ENCODE measurements around the gene KY.

Gene KY

DNA sequence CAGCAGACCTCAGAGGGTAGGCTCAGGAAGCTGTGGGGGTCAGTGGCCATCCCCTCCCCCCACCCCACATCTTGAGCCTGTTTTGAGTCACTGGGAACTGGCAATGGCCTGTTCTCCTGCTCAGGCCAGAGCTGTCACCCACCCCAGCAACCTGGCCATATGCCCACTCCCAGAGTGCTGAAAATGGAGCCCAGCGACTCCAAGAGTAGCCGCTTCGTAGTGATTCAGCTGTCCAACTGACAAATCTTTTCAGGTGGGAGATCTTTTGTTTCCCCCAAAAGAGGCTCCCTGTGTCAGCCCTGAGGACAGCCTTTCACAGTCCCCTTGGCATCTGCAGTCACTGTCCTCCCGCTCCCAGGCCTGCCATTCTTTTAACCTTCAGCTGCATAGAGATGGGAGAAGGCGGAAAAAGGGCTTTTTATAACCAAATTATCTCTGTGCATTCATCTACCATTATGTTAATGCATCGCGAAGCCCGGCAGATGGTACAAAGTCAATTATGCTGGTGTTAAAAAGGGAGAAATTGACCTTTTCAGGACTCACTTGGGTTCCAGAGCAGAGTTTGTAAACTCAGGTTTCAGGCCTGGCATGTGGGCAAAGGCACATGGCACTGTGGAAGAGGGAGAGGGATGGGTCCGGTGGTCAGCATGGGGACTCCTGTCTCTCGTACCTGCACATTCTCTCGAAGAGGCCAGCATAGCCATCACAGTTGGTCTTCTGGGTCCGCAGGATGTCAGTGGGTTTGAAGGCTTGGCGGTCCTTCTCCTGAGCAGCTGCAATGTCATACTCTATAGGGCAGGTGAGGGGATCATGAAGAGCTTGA, 32.1 kb downstream of the KY start:
- no peak for DNase-seq

DNA sequence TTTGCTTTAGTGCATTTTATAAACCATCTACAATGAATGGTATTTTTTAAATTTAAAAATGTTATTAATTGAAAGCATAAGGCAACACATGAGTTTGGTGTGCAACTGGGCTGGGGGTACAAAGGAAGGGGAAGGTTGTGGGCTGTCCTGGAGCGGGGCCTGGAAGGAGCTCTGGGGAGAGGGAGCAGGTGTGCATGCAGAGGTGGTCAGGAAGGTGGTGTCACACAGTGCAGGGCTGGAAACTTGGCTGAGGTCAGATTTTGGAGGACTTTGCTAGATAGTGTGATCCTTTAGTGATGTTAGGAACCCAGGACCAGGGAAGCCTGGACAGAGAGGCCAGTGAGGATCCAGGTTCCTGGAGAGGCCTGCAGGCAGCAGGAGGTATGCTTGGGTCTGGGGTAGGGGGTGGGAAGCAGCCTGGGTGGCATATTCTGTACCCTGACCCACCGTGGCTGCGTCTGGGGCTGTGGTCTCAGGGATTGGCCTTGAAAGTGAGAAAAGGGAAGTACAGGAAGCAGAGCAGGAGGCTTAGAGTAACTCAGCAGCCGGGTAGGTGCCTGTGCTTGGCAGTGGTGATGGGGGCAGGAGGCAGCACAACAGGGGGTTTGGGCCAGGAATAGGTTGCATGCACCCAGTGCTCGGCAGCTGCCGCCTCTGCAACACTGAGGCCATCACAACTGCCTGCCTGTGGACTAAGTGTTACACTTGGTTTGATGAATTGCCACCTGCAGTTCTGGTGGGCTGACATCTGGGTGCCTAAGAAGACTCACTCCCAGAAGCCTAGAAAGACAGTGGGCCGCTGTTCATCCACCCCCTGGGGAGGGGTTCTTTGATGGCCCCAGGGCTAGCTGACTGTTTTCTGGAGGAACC, 33.0 kb downstream of the KY start:
- no peak for DNase-seq

DNA sequence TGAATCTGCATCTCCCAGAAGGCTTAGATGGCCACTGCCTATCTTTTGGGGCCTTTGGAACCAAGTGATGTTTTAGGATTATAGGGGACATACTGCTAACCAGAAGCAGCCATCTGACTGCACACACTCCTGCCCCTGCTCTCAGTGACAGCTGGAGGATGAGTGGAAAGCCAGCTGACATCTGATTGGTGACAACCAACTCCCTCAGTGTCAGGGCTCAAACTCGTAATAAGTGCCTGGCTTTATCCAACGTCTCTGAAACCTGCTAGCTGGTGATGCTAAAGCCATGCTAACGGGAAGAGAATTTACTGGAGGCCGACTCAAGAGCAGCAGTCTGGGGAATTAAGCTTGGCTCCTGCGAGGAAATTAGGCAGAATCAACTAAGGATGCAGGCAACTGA, 35.1 kb downstream of the KY start:
- peak; percentile 9 for DNase-seq

- DNase-seq: no peak
Observed at GRCh38 chr3:134614955-134615354, 35.9 kb downstream of the KY start.

- no peak for DNase-seq
Observed at GRCh38 chr3:134613006-134613520, 37.8 kb downstream of the KY start.

DNA sequence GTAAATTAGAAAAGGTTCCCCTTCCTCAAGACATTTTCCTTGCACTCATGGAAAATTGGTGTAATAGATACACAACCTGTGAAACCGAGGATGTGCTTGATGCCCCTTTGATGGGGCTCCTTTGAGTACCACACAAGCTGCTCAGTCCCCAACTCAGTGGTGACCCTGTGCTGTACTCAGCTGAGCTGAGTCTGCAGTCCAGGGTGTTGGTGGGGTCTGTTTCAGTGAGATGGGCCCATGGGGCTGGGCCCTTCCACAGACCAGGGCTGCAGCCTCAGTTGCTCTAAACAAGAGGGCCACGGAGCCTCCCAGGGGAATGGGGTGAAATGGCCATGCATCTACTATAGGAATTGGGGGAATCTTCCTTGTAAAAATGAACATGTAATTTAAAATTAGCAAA, 39.3 kb downstream of the KY start:
- no peak for DNase-seq

DNA sequence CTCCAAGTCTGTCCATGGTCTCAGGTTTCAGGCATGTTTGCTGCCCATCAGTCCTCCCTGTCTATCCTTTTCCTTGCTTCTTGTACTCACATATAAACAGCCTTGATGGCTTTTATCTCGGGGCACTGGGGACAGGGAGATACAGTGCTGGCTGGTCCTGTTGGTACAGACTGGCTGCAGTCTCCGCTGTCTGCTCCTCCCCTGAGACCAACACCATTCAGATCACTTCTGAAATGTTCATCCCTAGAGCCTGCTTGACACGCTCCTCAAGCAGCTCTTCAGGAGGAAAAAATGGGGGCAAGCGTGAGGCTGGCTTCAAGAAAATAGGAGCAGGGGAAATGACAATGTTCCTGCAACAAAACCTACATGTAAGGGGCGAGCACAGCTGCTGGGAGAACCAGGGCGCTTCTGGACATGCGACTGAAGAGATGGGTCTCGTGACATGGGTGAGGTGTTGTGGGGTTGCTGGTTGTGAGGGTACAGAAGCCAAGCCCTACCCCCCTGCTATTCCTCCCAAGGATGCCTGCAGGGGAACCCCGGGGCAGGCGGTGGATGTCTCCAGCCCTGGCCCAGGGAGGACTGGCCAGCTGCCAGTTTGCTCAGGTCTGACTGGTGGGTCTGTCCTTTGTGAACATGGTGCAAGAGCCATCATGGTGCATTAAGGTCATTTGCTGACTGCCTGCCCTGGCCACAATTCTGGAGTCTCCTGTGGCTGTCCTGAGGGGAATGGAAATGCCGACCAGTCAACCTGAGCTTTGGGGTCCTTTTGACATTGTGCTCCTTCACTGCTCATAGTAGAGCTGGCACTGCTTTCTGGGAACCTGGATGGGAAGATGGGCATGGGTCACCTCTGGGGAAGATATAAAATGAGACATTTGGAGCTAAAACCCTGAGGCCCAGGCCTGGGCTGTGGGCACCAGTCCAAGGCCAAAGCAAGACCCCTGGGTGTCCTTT, 40.1 kb downstream of the KY start:
- DNase-seq: no peak

GRCh38 chr3:134609821-134610431, 40.9 kb downstream of the KY start:
- no peak for DNase-seq

DNA sequence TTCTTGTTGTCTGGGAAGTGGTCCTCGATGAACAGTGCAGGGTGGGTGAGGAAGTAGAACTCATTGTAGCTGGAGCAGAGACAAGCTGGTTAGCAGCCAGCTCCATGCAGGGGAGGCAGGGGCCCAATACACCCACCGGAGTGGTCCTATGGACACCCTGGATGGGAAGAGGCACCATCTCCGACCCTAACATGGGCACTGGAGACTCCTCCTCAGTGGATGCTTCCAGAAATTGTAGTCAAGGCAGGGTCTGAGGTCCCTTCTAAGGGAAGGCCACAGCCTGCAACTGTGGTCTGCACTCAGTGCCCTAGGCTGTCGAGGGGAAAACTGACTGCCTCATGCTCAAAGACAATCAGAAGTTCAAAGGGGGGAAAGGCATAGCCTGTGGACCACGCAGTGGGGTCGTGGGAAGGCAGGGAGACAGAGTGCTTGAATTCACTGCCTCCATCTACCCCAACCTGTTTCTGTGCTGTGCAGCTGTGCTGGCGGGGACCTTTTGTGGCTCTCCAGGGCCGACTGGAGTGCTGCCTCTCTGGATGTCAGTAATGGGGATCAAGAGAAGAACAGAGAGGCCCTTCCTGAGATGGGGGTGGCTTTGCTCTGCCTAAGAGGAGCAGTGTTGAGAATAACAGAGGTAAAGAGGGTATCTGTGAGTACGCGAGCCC, 41.9 kb downstream of the KY start:
- DNase-seq: no peak

GRCh38 chr3:134608023-134608770, 42.6 kb downstream of the KY start:
- no peak for DNase-seq

DNA sequence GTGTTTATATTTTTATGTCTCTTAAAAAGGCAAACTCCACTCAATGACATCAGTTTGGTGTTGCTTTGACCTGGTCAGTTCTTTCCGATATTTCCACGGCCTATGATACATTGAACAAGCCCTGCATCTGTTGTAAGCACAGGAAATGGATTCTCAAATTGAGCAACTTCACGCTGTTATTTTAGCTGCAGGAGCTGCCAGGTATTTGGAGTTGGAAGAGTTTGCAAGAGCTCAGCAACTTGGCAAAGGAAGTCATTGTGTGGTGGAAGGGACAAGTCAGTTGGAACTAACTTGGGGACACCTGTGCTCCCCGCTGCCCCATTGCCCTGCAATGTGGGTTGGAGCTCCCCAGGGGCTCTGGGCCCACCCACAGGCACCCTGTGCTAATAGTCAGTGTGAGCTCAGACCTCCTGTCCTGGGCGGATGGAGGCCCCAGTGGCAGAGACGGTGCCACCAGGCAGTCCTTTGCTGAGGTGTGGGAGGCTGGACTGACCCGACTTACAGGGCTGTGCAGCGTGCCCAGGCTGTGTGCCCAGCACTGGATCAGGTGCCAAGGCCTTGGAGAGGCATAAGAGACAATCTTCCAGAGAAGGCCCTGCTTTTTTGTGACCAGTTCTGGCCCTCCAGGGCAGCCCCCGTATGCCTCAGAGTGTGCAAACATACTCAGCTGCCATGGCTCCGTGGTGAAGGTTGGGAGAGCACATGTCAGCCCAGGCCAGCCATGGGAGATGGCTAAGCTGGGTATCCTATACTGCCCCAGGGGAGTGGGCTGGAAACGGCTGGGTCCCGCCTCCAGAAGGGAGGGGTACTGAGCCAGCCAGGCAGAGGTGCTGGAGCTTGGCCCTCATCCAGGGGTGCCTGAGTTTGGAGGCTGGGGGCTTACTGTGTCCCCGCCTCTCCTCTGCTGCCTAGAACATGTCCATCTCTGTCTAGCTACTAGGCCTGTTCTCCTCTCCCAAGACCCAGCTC, 43.5 kb downstream of the KY start:
- DNase-seq: no peak

DNA sequence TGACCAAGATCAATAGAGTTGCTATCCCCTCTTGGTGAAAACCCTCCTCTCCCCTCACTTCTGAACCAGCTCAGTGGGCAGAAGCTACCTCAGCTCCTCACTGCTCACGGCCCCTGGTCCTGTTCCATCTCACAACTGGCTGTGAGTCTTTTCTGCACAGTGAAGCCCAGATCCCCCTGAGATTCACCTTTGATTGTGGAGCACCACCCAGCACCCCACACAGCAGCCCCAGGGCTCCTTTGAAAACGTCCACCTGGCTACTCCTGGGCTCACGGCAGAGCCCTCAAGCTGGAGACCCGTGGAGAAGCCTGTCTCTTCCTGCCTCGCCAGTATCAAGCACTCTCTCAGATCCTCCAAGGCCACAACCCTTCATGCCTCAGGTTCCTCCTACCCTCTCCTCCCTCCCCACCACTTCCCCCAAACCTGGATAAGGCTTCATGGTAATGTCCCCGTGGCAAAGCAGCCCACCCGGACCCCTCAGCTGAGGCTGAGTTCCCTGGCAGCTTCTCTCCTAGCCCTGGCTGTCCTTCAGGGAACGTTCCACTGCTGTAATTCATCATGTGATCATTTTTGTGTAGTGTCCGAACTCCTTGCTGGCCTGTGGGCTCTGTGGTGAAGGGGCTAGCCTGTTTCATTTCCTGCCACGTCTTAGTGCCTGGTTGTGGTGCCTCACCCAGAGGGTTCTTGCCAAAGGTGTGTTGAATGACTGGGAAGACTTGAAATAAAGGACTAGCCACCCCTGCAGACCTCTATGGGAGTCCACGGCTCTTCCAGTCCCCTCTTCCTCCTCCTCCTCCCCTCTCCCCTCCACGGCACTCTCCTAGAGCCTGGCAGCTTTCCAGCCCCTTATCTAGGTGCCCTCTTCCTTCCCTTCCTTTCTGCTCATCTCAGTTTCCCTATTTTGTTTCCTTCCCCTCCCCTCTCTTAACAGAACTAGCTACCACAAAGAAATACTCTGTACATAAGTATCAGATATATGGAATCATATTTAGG, 44.5 kb downstream of the KY start:
- DNase-seq: no peak

DNA sequence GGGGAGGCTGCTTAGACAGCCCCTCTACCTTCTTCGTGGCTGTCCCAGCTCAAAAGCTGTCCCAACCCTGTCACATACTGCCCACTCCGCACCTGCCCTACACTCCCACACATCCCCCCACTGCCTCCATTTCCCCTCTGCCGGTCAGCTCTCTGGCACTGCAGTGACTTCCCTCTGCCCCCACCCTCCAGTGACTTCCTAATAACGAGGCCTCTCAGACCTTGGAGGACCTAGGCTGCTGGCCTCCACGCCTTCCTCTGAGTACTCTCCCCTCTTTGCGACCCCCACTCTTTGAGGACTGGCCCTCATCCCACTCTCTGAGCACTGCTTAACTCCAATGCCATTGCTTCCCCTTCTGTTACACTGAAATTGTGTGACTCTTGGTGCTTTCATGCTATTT, 45.3 kb downstream of the KY start:
- no peak for DNase-seq

DNA sequence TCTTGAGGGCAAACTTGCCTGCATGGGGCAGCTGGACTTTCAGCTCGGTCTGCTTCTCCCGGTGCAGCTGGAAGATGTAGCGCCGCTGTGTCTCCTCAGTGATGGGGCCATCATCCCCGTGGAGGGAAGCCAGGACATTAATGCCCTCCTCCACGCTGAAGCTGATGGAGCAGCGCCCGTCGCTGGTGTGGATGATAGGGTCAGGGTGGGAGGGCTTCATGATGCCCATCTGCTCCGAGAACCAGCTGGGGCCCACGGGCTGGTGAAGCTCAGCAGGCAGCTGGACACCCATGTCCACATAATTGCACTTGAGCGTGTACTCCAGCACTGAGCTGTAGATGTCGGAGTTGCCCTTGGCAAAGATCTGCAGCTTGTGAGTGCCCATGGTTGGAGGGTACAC, 46.9 kb downstream of the KY start:
- no peak for DNase-seq

GRCh38 chr3:134603480-134603879, 47.3 kb downstream of the KY start:
- DNase-seq: no peak

DNA sequence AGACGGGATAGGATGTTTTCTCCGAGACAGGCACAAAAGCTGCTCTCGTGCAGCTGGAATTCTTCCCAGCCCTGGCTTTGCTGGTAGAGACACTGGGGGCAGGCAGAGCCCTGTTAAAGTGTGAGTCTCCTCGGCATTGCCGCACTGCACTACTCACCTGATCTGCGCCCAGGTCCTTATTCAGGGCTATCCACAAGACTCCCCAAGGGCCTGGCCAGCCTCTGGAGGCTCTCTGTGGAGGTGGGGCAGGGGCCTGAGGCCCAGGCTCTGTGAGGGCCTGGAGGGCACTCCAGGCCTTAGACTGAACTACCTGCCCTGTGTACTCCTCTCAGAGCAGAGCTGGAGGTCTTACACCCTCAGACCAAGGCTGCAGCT, 48.4 kb downstream of the KY start:
- no peak for DNase-seq

DNA sequence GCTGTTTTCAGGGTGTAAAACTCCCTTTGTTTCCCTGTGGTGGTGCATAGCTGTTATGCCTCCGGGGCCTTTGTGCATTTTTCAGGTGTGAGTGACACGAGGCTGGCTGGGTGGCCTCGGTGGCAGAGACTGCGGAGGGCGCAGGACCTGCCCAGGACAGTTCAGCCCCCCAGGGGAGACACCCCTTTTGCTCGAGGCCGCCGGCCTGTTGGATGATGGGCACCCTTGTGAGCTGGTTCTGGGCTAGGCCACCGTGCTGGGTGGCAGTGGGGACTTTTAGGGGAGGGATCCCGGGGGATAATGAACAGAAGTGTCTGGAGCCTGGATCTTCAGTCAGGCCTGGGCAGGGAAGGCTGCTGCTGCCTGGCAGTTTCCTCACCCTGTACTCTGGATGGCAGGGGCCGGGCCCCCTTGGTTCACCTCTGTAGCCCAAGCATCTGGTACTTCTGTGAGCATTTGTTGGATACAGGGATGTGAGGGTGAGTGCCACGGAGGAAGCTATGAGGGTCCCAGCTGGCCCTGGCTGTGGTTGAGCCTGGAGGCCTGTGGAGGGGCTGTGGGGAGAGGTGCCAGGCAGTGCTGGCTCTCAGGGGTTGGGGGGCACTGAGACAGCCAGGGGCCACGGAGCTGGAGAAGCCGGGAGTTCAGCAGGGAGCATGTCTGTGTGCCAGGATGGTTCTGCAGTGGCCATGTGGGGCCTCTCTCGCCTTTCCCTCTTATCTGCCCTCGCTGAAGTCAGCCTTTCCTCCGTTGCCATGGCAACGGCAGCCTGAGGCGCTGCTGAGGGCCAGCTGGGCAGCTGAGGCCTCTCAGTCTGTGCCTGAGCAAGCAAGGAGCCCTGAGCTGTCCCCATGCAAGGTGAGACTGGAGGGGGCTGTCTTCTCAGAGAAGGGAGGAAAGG, 49.0 kb downstream of the KY start:
- DNase-seq: no peak
